WERI-Rb-1 (cell line): Measurements from ENCODE around the gene MAD1L1.

Experiments
- DNase-seq: peaks from one replicate; pipeline ENCODE4 v3.0.0-alpha.2; 2020
- H3K27ac ChIP-seq: fragments of 250-450 bp; sonication (Bioruptor Pico); 2 replicates; pipeline ENCODE4 v1.5.1; 2020; ENCODE audit warnings: mild to moderate bottlenecking, moderate library complexity
- H3K27me3 ChIP-seq: fragments of 250-450 bp; sonication (Bioruptor Pico); 2 replicates; pipeline ENCODE4 v1.5.1; 2021; ENCODE audit warnings: mild to moderate bottlenecking, low read depth, moderate library complexity; ENCODE audit not compliant: insufficient read depth, severe bottlenecking
- H3K36me3 ChIP-seq: fragments of 250-450 bp; sonication (Bioruptor Pico); 2 replicates; pipeline ENCODE4 v1.5.1; 2020; ENCODE audit warnings: mild to moderate bottlenecking, moderate library complexity
- H3K4me3 ChIP-seq: 2 replicates; pipeline ENCODE4 v1.5.1; 2011; ENCODE audit warnings: low read depth, mild to moderate bottlenecking, control low read depth, low read length
- H3K9me3 ChIP-seq: fragments of 250-450 bp; sonication (Bioruptor Pico); 2 replicates; pipeline ENCODE4 v1.5.1; 2021; ENCODE audit warnings: mild to moderate bottlenecking, moderate library complexity; ENCODE audit not compliant: severe bottlenecking
- TF ChIP-seq, protein P1 (sequence below): IDR thresholded peaks from 2 replicates; pipeline ENCODE4 v1.5.1; 2011; ENCODE audit warnings: low read depth, mild to moderate bottlenecking, control low read depth, inconsistent platforms, low read length

Gene MAD1L1

DNA sequence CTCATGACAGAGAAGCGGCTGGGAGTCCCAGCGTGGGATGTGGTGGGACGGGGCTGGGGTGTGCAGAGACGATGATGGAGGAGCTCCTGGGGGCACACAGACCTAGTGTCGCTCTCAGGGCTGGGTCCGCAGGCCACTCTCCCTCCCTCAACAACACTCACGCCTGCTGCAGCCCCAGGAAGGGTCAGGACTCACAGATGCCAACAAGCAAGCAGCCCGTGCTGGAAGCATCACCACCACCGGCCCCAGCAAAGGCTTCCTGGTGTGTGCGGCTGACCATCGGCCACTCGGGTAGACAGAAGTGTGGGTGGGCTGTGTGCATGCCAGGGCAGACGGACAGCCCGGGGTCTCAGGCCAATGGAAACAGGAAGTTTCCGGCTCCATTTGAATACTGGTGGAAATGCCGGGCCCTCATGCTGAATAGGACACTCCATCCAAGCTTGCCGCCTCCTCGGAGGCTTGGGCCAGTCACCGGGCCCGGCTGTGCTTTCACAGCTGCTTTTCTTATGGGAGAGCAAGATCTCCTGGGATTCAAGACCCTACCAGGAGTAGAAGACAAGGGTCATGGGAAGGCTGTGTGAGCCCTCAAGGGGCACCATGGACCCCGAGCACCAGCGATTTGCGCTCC is 384.6 kb downstream of the MAD1L1 start:
- TF ChIP-seq, protein P1, sequence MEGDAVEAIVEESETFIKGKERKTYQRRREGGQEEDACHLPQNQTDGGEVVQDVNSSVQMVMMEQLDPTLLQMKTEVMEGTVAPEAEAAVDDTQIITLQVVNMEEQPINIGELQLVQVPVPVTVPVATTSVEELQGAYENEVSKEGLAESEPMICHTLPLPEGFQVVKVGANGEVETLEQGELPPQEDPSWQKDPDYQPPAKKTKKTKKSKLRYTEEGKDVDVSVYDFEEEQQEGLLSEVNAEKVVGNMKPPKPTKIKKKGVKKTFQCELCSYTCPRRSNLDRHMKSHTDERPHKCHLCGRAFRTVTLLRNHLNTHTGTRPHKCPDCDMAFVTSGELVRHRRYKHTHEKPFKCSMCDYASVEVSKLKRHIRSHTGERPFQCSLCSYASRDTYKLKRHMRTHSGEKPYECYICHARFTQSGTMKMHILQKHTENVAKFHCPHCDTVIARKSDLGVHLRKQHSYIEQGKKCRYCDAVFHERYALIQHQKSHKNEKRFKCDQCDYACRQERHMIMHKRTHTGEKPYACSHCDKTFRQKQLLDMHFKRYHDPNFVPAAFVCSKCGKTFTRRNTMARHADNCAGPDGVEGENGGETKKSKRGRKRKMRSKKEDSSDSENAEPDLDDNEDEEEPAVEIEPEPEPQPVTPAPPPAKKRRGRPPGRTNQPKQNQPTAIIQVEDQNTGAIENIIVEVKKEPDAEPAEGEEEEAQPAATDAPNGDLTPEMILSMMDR: no peak
- Histone ChIP-seq H3K36me3 (no peaks in the 10 kb centered on the region; the same call in 1 of the 2 replicates), H3K9me3 (no peaks in the 10 kb centered on the region), H3K27ac (no peak overlapping the region), H3K4me3 (no peak overlapping the region), H3K27me3 (no peaks in the 10 kb centered on the region)
- no peak for DNase-seq

GRCh38 chr7:1847260-1848001 is 385.3 kb downstream of the MAD1L1 start:
- DNase-seq: peak; percentile 3
- Histone ChIP-seq H3K27me3 (no peaks in the 10 kb centered on the region), H3K36me3 (no peaks in the 10 kb centered on the region; the same call in 1 of the 2 replicates), H3K9me3 (no peaks in the 10 kb centered on the region), H3K27ac (no peak overlapping the region), H3K4me3 (no peak overlapping the region)
- TF ChIP-seq, protein P1: no peak

GRCh38 chr7:1846331-1847065 is 386.2 kb downstream of the MAD1L1 start:
- no peaks in the 10 kb centered on the region for H3K27me3 ChIP-seq
- peak; percentile 5 for DNase-seq
- TF ChIP-seq, protein P1: no peak
- H3K4me3 ChIP-seq: no peak overlapping the region
- H3K27ac ChIP-seq: no peak overlapping the region
- H3K36me3 ChIP-seq: no peaks in the 10 kb centered on the region; the same call in 1 of the 2 replicates
- H3K9me3 ChIP-seq: no peaks in the 10 kb centered on the region

- Histone ChIP-seq H3K9me3 (no peaks in the 10 kb centered on the region), H3K4me3 (no peak overlapping the region), H3K27me3 (no peaks in the 10 kb centered on the region), H3K27ac (no peak overlapping the region), H3K36me3 (no peaks in the 10 kb centered on the region; the same call in 1 of the 2 replicates)
- DNase-seq: peak; percentile 3
- TF ChIP-seq, protein P1: no peak
Observed at GRCh38 chr7:1845536-1846311, 387.0 kb downstream of the MAD1L1 start.

DNA sequence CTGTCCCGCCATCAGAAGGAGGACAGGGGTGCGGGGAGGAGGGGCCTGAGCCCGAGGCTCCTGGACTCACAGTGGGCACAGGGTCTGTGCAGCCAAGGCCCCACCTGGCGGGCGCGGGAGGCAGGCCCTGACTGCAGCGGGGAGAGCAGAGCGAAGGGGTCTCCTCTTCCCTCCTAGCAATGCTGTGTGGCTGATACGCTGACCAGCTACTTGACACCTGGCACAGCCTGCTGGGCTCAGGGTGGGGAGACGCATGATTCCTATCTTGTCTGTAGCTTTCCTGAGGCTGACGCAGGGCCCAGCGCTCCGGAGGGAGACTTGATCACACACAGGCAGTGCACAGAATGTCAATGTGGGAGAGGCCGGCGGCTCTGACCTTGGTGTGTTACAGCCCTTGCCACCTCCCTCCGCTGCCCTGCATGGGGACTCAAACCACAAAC is 387.8 kb downstream of the MAD1L1 start:
- TF ChIP-seq, protein P1: no peak
- Histone ChIP-seq H3K4me3 (no peak overlapping the region), H3K27ac (no peak overlapping the region), H3K9me3 (no peaks in the 10 kb centered on the region), H3K36me3 (no peaks in the 10 kb centered on the region; the same call in 1 of the 2 replicates), H3K27me3 (no peaks in the 10 kb centered on the region)
- DNase-seq: peak; percentile 4
